ENCODE results near the gene C5orf58. TPM values are rescaled to one million over a fixed set of nuclear protein-coding genes. Genes with fewer than 3 reads are reported as not detected.

C5orf58 gene
- total and polyA plus RNA-seq, 2 donors (not counting 1 experiment from before 2014, with no cell fraction given), result not detected

GRCh38 chr5:170289764-170290163 lies 57.0 kb downstream of the C5orf58 start:
- no peaks in the 10 kb centered on the region for H3K36me3 ChIP-seq (ENCODE audit: control insufficient read depth, insufficient read depth, low read length)
- no peaks in the 10 kb centered on the region for H3K27me3 ChIP-seq (ENCODE audit: control insufficient read depth, insufficient read depth, low read length)
- H3K27ac ChIP-seq (ENCODE audit: insufficient read depth, low read length), result no peak overlapping the region
- H3K79me2 ChIP-seq (ENCODE audit: control insufficient read depth, insufficient read depth, low read length), result no peaks in the 10 kb centered on the region
- no peaks in the 10 kb centered on the region for H3K4me1 ChIP-seq (ENCODE audit: control insufficient read depth, extremely low read depth, insufficient read depth, low read length)
- H3K9me3 ChIP-seq (ENCODE audit: control insufficient read depth, insufficient read depth, low read depth, low read length), result no peaks in the 10 kb centered on the region
- TF ChIP-seq EZH2 (IDR thresholded peaks at IDR 0.05; ENCODE audit: low read length, missing control alignments) (no peak), CTCF (conservative IDR thresholded peaks at IDR 0.05 in 1 of 2, IDR thresholded peaks at IDR 0.05 in 1 of 2; ENCODE audit: low read depth in 1 of 2, low read length in 2 of 2) (no peak)
- H3K9ac ChIP-seq (ENCODE audit: insufficient read depth, low read length), result no peak overlapping the region
- no peak overlapping the region for H3K4me3 ChIP-seq (replicated peaks in 1 of 4; ENCODE audit: control extremely low read depth in 1 of 4, insufficient read depth in 1 of 4, low read depth in 3 of 4, low read length in 4 of 4)
- H3K4me2 ChIP-seq (ENCODE audit: extremely low read depth, insufficient read depth, low read length), result no peak overlapping the region
- DNase-seq (ENCODE audit: low read depth in 2 of 2), result no peak
- no peaks in the 10 kb centered on the region for H4K20me1 ChIP-seq (ENCODE audit: control insufficient read depth, extremely low read depth, insufficient read depth, low read length)
- no peak overlapping the region for H2AFZ ChIP-seq (ENCODE audit: low read length)

GRCh38 chr5:170290498-170290897 lies 57.7 kb downstream of the C5orf58 start:
- TF ChIP-seq EZH2 (IDR thresholded peaks at IDR 0.05; ENCODE audit: low read length, missing control alignments) (no peak), CTCF (conservative IDR thresholded peaks at IDR 0.05 in 1 of 2, IDR thresholded peaks at IDR 0.05 in 1 of 2; ENCODE audit: low read depth in 1 of 2, low read length in 2 of 2) (no peak)
- Histone ChIP-seq H3K27ac (ENCODE audit: insufficient read depth, low read length) (no peak overlapping the region), H3K4me2 (ENCODE audit: extremely low read depth, insufficient read depth, low read length) (no peak overlapping the region), H3K27me3 (ENCODE audit: control insufficient read depth, insufficient read depth, low read length) (no peaks in the 10 kb centered on the region), H3K9me3 (ENCODE audit: control insufficient read depth, insufficient read depth, low read depth, low read length) (no peaks in the 10 kb centered on the region), H3K4me1 (ENCODE audit: control insufficient read depth, extremely low read depth, insufficient read depth, low read length) (no peaks in the 10 kb centered on the region), H2AFZ (ENCODE audit: low read length) (no peak overlapping the region), H4K20me1 (ENCODE audit: control insufficient read depth, extremely low read depth, insufficient read depth, low read length) (no peaks in the 10 kb centered on the region), H3K79me2 (ENCODE audit: control insufficient read depth, insufficient read depth, low read length) (no peaks in the 10 kb centered on the region), H3K36me3 (ENCODE audit: control insufficient read depth, insufficient read depth, low read length) (no peaks in the 10 kb centered on the region), H3K4me3 (replicated peaks in 1 of 4; ENCODE audit: control extremely low read depth in 1 of 4, insufficient read depth in 1 of 4, low read depth in 3 of 4, low read length in 4 of 4) (no peak overlapping the region), H3K9ac (ENCODE audit: insufficient read depth, low read length) (no peak overlapping the region)
- no peak for DNase-seq (ENCODE audit: low read depth in 2 of 2)

- TF ChIP-seq EZH2 (IDR thresholded peaks at IDR 0.05; ENCODE audit: low read length, missing control alignments), result no peak
- no peak for TF ChIP-seq CTCF (conservative IDR thresholded peaks at IDR 0.05 in 1 of 2, IDR thresholded peaks at IDR 0.05 in 1 of 2; ENCODE audit: low read depth in 1 of 2, low read length in 2 of 2)
- H3K27ac ChIP-seq (ENCODE audit: insufficient read depth, low read length), result no peak overlapping the region
Observed at GRCh38 chr5:170292179-170293104, 59.7 kb downstream of the C5orf58 start.

More at GRCh38 chr5:170292179-170293104, 59.7 kb downstream of the C5orf58 start:
- H3K9ac ChIP-seq (ENCODE audit: insufficient read depth, low read length), result no peak overlapping the region
- no peaks in the 10 kb centered on the region for H3K27me3 ChIP-seq (ENCODE audit: control insufficient read depth, insufficient read depth, low read length)
- no peak overlapping the region for H3K4me3 ChIP-seq (replicated peaks in 1 of 4; ENCODE audit: control extremely low read depth in 1 of 4, insufficient read depth in 1 of 4, low read depth in 3 of 4, low read length in 4 of 4)
- H2AFZ ChIP-seq (ENCODE audit: low read length), result no peak overlapping the region
- H3K9me3 ChIP-seq (ENCODE audit: control insufficient read depth, insufficient read depth, low read depth, low read length), result no peaks in the 10 kb centered on the region
- H3K4me2 ChIP-seq (ENCODE audit: extremely low read depth, insufficient read depth, low read length), result no peak overlapping the region
- DNase-seq (ENCODE audit: low read depth in 2 of 2), result no peak
- H3K36me3 ChIP-seq (ENCODE audit: control insufficient read depth, insufficient read depth, low read length), result no peaks in the 10 kb centered on the region
- no peaks in the 10 kb centered on the region for H3K4me1 ChIP-seq (ENCODE audit: control insufficient read depth, extremely low read depth, insufficient read depth, low read length)
- no peaks in the 10 kb centered on the region for H3K79me2 ChIP-seq (ENCODE audit: control insufficient read depth, insufficient read depth, low read length)
- H4K20me1 ChIP-seq (ENCODE audit: control insufficient read depth, extremely low read depth, insufficient read depth, low read length), result no peaks in the 10 kb centered on the region
